K562 (cell line): Measurements from ENCODE around the gene OXSR1. TPM values are rescaled to one million over a fixed set of nuclear protein-coding genes. Genes with fewer than 3 reads are reported as not detected.

Experiments used
- KDM2B ChIP-seq: fragments of 250-450 bp; sonication (Bioruptor Pico); IDR thresholded peaks from 2 replicates; pipeline ENCODE4 v1.8.0; 2021; ENCODE audit warnings: mild to moderate bottlenecking, moderate library complexity
- NRF1 ChIP-seq, 2 experiments: fragments of 450-650 bp; IDR thresholded peaks in 1 of 2; conservative IDR thresholded peaks in 1 of 2; 2 replicates each; pipeline ENCODE4 v1.6.1; 2014; ENCODE audit warnings: mild to moderate bottlenecking in 2 of 2
- OTX1 ChIP-seq: fragments of 450-650 bp; formaldehyde crosslinking; IDR thresholded peaks from 2 replicates; pipeline ENCODE4 v1.4.0; 2022; ENCODE audit warnings: mild to moderate bottlenecking
- RBM22 ChIP-seq: fragments of 200-400 bp; formaldehyde crosslinking; IDR thresholded peaks from 2 replicates; pipeline ENCODE4 v1.6.1; 2018; ENCODE audit warnings: low read length, low read depth; ENCODE audit not compliant: poor library complexity, severe bottlenecking
- RBM25 ChIP-seq: fragments of 200-400 bp; formaldehyde crosslinking; IDR thresholded peaks from 2 replicates; pipeline ENCODE4 v1.6.1; 2018; ENCODE audit warnings: low read length, low read depth, moderate library complexity; ENCODE audit not compliant: severe bottlenecking
- RFX1 ChIP-seq: fragments of 450-650 bp; IDR thresholded peaks from 2 replicates; pipeline ENCODE4 v1.6.1; 2016; ENCODE audit warnings: mild to moderate bottlenecking, moderate library complexity
- RNF2 ChIP-seq: sonication (generic); IDR thresholded peaks from 2 replicates; pipeline ENCODE4 v1.6.1; 2016
- SRSF3 ChIP-seq: fragments of 200-400 bp; formaldehyde crosslinking; IDR thresholded peaks from 2 replicates; pipeline ENCODE4 v1.6.1; 2016; ENCODE audit warnings: mild to moderate bottlenecking, low read length, moderate library complexity; ENCODE audit not compliant: insufficient read depth
- ZFP30 ChIP-seq: fragments of 250-450 bp; sonication (Bioruptor Pico); IDR thresholded peaks from 2 replicates; pipeline ENCODE4 v1.8.0; 2022; ENCODE audit warnings: moderate library complexity, mild to moderate bottlenecking, inconsistent platforms, borderline replicate concordance
- ZNF197 ChIP-seq: fragments of 200-800 bp; sonication (Bioruptor generic); IDR thresholded peaks from 2 replicates; pipeline ENCODE4 v1.6.1; 2016; ENCODE audit warnings: low read depth, missing genetic modification characterization, missing compliant biosample characterization
- ZNF318 ChIP-seq, 2 experiments: fragments of 450-650 bp; IDR thresholded peaks; 2 replicates each; pipeline ENCODE4 v1.6.1; 2016; ENCODE audit warnings: mild to moderate bottlenecking in 2 of 2, borderline replicate concordance in 1 of 2, low read depth in 1 of 2, moderate library complexity in 1 of 2
- ZNF384 ChIP-seq: IDR thresholded peaks from 2 replicates; pipeline ENCODE4 v1.6.1; 2012; ENCODE audit warnings: low read depth, low read length, improper control_type of control experiment
- polyA plus RNA-seq, 8 experiments: library from polyadenylated mRNA; depleted of rRNA in 4 of 8; stranded (reverse) in 5 of 8; unstranded in 3 of 8; fragments of >200 nt; fragmentation: Nextera tagmentation in 2 of 8; fragmentation: Illumina TruSeq in 1 of 8; extraction: Ambion mirVana in 2 of 8; extraction: Trizol in 1 of 8; gene quantifications; 2 replicates each; pipeline versions ENCODE4 v1.2.1 to v1.2.3, GENCODE V29; 2011 to 2014; ENCODE audit warnings: inconsistent platforms in 1 of 8, missing spikeins in 1 of 8
- total RNA-seq, 7 experiments: library from RNA; depleted of rRNA in 6 of 7; stranded (reverse); fragments of >200 nt in 6 of 7; fragmentation: Illumina TruSeq in 2 of 7; extraction: Trizol in 2 of 7; gene quantifications; 2 replicates each; pipeline versions ENCODE4 v1.2.1 to v1.2.3, GENCODE V29; 2011 to 2021; ENCODE audit warnings: low replicate concordance in 1 of 7
- TF ChIP-seq, protein P1 (sequence below): fragments of 250-450 bp; sonication (Bioruptor Pico); IDR thresholded peaks from 2 replicates; pipeline ENCODE4 v1.4.0; 2020
- TF ChIP-seq, protein P2 (sequence below): fragments of 250-450 bp; sonication (Bioruptor Pico); IDR thresholded peaks from 2 replicates; pipeline ENCODE4 v1.8.0; 2022; ENCODE audit warnings: inconsistent platforms, mild to moderate bottlenecking, moderate library complexity, borderline replicate concordance

OXSR1 gene
- total and polyA plus RNA-seq, 9 of the 15 experiments (the other 6 are each of a cell fraction or from before 2014, with no cell fraction given), result 15.7 to 87.6 (median 48.7) TPM

- peak; percentile 83; the same call in 1 of the 2 replicates for TF ChIP-seq OTX1
- peak; percentile 91 to 92 for TF ChIP-seq NRF1 (conservative IDR thresholded peaks at IDR 0.05 in 1 of 2, IDR thresholded peaks at IDR 0.05 in 1 of 2)
- no peak for TF ChIP-seq SRSF3
- TF ChIP-seq ZNF384, result no peak
- TF ChIP-seq RNF2, result no peak
- TF ChIP-seq ZNF197 (CRISPR knock-in tag), result no peak
- TF ChIP-seq, protein P1, sequence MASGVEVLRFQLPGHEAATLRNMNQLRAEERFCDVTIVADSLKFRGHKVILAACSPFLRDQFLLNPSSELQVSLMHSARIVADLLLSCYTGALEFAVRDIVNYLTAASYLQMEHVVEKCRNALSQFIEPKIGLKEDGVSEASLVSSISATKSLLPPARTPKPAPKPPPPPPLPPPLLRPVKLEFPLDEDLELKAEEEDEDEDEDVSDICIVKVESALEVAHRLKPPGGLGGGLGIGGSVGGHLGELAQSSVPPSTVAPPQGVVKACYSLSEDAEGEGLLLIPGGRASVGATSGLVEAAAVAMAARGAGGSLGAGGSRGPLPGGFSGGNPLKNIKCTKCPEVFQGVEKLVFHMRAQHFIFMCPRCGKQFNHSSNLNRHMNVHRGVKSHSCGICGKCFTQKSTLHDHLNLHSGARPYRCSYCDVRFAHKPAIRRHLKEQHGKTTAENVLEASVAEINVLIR (CRISPR knock-in tag), result 0 out of 2 replicates have a peak, but pooled peaks have one; percentile 23
- TF ChIP-seq, protein P2, sequence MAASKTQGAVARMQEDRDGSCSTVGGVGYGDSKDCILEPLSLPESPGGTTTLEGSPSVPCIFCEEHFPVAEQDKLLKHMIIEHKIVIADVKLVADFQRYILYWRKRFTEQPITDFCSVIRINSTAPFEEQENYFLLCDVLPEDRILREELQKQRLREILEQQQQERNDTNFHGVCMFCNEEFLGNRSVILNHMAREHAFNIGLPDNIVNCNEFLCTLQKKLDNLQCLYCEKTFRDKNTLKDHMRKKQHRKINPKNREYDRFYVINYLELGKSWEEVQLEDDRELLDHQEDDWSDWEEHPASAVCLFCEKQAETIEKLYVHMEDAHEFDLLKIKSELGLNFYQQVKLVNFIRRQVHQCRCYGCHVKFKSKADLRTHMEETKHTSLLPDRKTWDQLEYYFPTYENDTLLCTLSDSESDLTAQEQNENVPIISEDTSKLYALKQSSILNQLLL (CRISPR knock-in tag), result no peak
- no peak for TF ChIP-seq ZNF318 (IDR thresholded peaks at IDR 0.05; ENCODE audit: borderline replicate concordance in 1 of 2, low read depth in 1 of 2)
- TF ChIP-seq KDM2B (CRISPR knock-in tag), result 0 out of 2 replicates have a peak, but pooled peaks have one; percentile 80
- no peak for TF ChIP-seq RBM25
- no peak for TF ChIP-seq ZFP30 (CRISPR knock-in tag)
- no peak for TF ChIP-seq RFX1
- TF ChIP-seq RBM22, result no peak
These were observed 28.3 kb upstream of the OXSR1 start, which contains the start of gene ACAA1 (continued) for GRCh38 chr3:38136777-38137614.
